ENCODE data around the gene AQR. TPM values are rescaled to one million over a fixed set of nuclear protein-coding genes. Genes with fewer than 3 reads are reported as not detected.
A peak's percentile ranks its signal among the peaks of the same experiment; 100 is the strongest.

AQR gene
- total and polyA plus RNA-seq, 2 of the 13 experiments (the other 11 are each of a cell fraction or from before 2014, with no cell fraction given): 18.7 to 31.3 TPM

DNA sequence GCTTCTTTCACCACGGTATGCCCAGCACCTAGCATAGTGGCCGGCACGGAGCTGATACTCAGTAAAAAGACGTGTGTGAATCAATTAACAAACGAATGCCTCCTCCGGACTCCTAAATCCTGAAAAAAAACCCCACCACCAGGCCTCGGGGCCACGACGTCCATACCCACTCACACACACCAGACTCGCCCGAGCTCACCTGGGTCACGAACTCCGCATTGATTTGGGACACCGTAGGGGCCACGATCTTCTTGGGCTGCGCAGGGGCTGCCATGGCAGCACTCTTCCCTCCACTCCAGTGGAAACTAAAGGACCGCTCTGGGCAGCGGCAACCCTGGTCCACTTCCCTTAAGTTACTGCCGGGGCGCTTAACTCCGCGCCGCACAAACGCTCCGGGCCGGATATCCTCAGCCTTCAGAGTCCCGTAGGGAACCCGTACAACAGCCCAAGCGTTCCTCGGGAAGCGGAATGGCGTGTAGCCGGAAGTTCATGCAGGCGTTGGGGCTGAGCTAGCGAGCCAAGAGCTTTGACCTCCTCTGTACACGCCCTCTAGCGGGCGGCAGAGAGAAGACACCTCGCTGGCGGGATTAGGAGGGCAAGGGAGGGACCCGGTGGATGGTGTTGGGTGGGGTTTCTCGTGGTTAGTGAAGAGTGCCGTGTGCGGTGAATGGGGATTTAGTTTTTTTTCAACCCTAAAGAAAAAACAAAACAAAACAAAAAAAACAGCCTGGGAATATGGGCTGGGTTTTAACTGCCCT lies at the start of gene AQR (continued):
- no peak for TF ChIP-seq ZNF562 (CRISPR knock-in tag; IDR thresholded peaks at IDR 0.05; ENCODE audit: borderline replicate concordance)
- 0 out of 2 replicates have a peak, but pooled peaks have one; percentile 51 for TF ChIP-seq DNMT3B (CRISPR knock-in tag; conservative IDR thresholded peaks at IDR 0.05)
- TF ChIP-seq ZBTB7B (CRISPR knock-in tag; IDR thresholded peaks at IDR 0.05): peak; percentile 70; the same call in 1 of the 2 replicates
- no peak for TF ChIP-seq ZNF138 (CRISPR knock-in tag; IDR thresholded peaks at IDR 0.05; ENCODE audit: low read depth)
- TF ChIP-seq NR2F6 (IDR thresholded peaks at IDR 0.05): no peak
- TF ChIP-seq NR2F6 (CRISPR knock-in tag; IDR thresholded peaks at IDR 0.05): peak; percentile 72; the same call in 1 of the 2 replicates
- no peak; the same call in 1 of the 2 replicates for TF ChIP-seq ZNF256 (CRISPR knock-in tag; conservative IDR thresholded peaks at IDR 0.05)
- TF ChIP-seq SOX5 (CRISPR knock-in tag; IDR thresholded peaks at IDR 0.05; ENCODE audit: borderline replicate concordance): peak; percentile 68
- TF ChIP-seq, protein P1, sequence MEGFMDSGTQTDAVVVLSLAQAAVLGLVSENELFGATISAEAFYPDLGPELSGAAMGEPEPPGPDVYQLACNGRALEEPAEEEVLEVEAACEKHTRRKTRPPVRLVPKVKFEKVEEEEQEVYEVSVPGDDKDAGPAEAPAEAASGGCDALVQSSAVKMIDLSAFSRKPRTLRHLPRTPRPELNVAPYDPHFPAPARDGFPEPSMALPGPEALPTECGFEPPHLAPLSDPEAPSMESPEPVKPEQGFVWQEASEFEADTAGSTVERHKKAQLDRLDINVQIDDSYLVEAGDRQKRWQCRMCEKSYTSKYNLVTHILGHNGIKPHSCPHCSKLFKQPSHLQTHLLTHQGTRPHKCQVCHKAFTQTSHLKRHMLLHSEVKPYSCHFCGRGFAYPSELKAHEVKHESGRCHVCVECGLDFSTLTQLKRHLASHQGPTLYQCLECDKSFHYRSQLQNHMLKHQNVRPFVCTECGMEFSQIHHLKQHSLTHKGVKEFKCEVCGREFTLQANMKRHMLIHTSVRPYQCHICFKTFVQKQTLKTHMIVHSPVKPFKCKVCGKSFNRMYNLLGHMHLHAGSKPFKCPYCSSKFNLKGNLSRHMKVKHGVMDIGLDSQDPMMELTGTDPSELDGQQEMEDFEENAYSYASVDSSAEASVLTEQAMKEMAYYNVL (CRISPR knock-in tag; IDR thresholded peaks at IDR 0.05; ENCODE audit: borderline replicate concordance): peak; percentile 54; the same call in 1 of the 2 replicates
- no peak for TF ChIP-seq ZSCAN25 (CRISPR knock-in tag; IDR thresholded peaks at IDR 0.05)
- TF ChIP-seq AGO2 (optimal IDR thresholded peaks at IDR 0.05; ENCODE audit: low read depth, low read length): peak; percentile 31
- no peak; the same call in 1 of the 2 replicates for TF ChIP-seq TOPORS (CRISPR knock-in tag; IDR thresholded peaks at IDR 0.05)
- no peak for TF ChIP-seq RBAK (CRISPR knock-in tag; IDR thresholded peaks at IDR 0.05)
- TF ChIP-seq, protein P2, sequence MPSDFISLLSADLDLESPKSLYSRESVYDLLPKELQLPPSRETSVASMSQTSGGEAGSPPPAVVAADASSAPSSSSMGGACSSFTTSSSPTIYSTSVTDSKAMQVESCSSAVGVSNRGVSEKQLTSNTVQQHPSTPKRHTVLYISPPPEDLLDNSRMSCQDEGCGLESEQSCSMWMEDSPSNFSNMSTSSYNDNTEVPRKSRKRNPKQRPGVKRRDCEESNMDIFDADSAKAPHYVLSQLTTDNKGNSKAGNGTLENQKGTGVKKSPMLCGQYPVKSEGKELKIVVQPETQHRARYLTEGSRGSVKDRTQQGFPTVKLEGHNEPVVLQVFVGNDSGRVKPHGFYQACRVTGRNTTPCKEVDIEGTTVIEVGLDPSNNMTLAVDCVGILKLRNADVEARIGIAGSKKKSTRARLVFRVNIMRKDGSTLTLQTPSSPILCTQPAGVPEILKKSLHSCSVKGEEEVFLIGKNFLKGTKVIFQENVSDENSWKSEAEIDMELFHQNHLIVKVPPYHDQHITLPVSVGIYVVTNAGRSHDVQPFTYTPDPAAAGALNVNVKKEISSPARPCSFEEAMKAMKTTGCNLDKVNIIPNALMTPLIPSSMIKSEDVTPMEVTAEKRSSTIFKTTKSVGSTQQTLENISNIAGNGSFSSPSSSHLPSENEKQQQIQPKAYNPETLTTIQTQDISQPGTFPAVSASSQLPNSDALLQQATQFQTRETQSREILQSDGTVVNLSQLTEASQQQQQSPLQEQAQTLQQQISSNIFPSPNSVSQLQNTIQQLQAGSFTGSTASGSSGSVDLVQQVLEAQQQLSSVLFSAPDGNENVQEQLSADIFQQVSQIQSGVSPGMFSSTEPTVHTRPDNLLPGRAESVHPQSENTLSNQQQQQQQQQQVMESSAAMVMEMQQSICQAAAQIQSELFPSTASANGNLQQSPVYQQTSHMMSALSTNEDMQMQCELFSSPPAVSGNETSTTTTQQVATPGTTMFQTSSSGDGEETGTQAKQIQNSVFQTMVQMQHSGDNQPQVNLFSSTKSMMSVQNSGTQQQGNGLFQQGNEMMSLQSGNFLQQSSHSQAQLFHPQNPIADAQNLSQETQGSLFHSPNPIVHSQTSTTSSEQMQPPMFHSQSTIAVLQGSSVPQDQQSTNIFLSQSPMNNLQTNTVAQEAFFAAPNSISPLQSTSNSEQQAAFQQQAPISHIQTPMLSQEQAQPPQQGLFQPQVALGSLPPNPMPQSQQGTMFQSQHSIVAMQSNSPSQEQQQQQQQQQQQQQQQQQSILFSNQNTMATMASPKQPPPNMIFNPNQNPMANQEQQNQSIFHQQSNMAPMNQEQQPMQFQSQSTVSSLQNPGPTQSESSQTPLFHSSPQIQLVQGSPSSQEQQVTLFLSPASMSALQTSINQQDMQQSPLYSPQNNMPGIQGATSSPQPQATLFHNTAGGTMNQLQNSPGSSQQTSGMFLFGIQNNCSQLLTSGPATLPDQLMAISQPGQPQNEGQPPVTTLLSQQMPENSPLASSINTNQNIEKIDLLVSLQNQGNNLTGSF (CRISPR knock-in tag; IDR thresholded peaks at IDR 0.05): peak; percentile 30; the same call in 1 of the 2 replicates
- TF ChIP-seq, protein P3, sequence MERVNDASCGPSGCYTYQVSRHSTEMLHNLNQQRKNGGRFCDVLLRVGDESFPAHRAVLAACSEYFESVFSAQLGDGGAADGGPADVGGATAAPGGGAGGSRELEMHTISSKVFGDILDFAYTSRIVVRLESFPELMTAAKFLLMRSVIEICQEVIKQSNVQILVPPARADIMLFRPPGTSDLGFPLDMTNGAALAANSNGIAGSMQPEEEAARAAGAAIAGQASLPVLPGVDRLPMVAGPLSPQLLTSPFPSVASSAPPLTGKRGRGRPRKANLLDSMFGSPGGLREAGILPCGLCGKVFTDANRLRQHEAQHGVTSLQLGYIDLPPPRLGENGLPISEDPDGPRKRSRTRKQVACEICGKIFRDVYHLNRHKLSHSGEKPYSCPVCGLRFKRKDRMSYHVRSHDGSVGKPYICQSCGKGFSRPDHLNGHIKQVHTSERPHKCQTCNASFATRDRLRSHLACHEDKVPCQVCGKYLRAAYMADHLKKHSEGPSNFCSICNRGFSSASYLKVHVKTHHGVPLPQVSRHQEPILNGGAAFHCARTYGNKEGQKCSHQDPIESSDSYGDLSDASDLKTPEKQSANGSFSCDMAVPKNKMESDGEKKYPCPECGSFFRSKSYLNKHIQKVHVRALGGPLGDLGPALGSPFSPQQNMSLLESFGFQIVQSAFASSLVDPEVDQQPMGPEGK (CRISPR knock-in tag; IDR thresholded peaks at IDR 0.05): peak; percentile 67
- no peak for TF ChIP-seq ZNF577 (CRISPR knock-in tag; IDR thresholded peaks at IDR 0.05; ENCODE audit: borderline replicate concordance, low read depth)
- no peak for TF ChIP-seq ZNF33B (CRISPR knock-in tag; IDR thresholded peaks at IDR 0.05)
- TF ChIP-seq, protein P4, sequence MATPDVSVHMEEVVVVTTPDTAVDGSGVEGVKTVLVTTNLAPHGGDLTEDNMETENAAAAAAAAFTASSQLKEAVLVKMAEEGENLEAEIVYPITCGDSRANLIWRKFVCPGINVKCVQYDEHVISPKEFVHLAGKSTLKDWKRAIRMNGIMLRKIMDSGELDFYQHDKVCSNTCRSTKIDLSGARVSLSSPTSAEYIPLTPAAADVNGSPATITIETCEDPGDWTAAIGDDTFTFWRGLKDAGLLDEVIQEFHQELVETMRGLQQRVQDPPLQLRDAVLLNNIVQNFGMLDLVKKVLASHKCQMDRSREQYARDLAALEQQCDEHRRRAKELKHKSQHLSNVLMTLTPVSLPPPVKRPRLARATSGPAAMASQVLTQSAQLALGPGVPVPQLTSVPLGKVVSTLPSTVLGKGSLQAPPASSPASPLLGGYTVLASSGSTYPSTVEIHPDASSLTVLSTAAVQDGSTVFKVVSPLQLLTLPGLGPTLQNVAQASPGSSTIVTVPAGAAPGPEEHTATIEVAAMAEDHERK (CRISPR knock-in tag; IDR thresholded peaks at IDR 0.05; ENCODE audit: low read depth): no peak
- TF ChIP-seq RFX3 (CRISPR knock-in tag; IDR thresholded peaks at IDR 0.05): no peak
- no peak for TF ChIP-seq MBNL3 (CRISPR knock-in tag; conservative IDR thresholded peaks at IDR 0.05)
